Keratinocyte (primary cell): ENCODE results near the gene SLC8A1.

Experiments used
- CTCF ChIP-seq, 3 experiments: IDR thresholded peaks in 1 of 3; conservative IDR thresholded peaks in 1 of 3; optimal IDR thresholded peaks in 1 of 3; 2 replicates in 2 of 3; 3 replicates in 1 of 3; pipeline versions ENCODE3 to v1.5.1; 2011; ENCODE audit warnings: low read length in 3 of 3, mild to moderate bottlenecking in 3 of 3, moderate library complexity in 2 of 3, control low read depth in 1 of 3, inconsistent platforms in 1 of 3; ENCODE audit not compliant: insufficient read depth in 2 of 3; ENCODE audit errors: extremely low read depth in 1 of 3
- EZH2 ChIP-seq: IDR thresholded peaks from one replicate; pipeline ENCODE4 v1.6.1; 2012; ENCODE audit warnings: inconsistent platforms, mild to moderate bottlenecking, low read length, moderate library complexity

- no peak for TF ChIP-seq EZH2
- TF ChIP-seq CTCF (optimal IDR thresholded peaks at IDR 0.05 in 1 of 3, IDR thresholded peaks at IDR 0.05 in 1 of 3, conservative IDR thresholded peaks at IDR 0.05 in 1 of 3; ENCODE audit: extremely low read depth in 1 of 3, insufficient read depth in 2 of 3, low read length in 3 of 3): no peak
Observed at GRCh38 chr2:40463112-40463511, 11.2 kb upstream of the SLC8A1 start.
